Activated naive CD8-positive, alpha-beta T cell treated with anti-CD3 and anti-CD28 coated beads, Interleukin-2, amount 10 ng/mL, durations not matched to agents 7 days and 5 days (primary cell): Measurements from ENCODE around the gene NCF4. TPM values are rescaled to one million over a fixed set of nuclear protein-coding genes. Genes with fewer than 3 reads are reported as not detected.

Source experiments
- ATAC-seq: fragments of 150-1000 bp; cut with Tn5 transposase; one replicate; pipeline ENCODE4 v1.10.0; 2021; ENCODE audit warnings: low read depth, moderate library complexity
- POLR2A ChIA-PET: fragments of 350-600 bp; sonication (Branson Sonifier 250); formaldehyde crosslinking; loops from one replicate; lab custom pipeline; 2021; ENCODE audit warnings: antibody characterized with exemption; lab: Charles Lee
- DNase-seq: peaks from one replicate; pipeline ENCODE4 v3.0.0; 2021
- H3K27ac Mint-ChIP-seq: one replicate; pipeline ENCODE4 v1.8.0; 2022; ENCODE audit warnings: mild to moderate bottlenecking, mixed read lengths
- H3K27me3 Mint-ChIP-seq: one replicate; pipeline ENCODE4 v1.8.0; 2022; ENCODE audit warnings: mild to moderate bottlenecking, moderate library complexity, mixed read lengths
- H3K36me3 Mint-ChIP-seq: one replicate; pipeline ENCODE4 v1.8.0; 2021; ENCODE audit warnings: mild to moderate bottlenecking, mixed read lengths
- H3K4me1 Mint-ChIP-seq: one replicate; pipeline ENCODE4 v1.8.0; 2021; ENCODE audit warnings: mixed read lengths
- H3K4me3 Mint-ChIP-seq: one replicate; pipeline ENCODE4 v1.8.0; 2022; ENCODE audit warnings: mild to moderate bottlenecking, moderate library complexity, mixed read lengths
- H3K9me3 Mint-ChIP-seq: one replicate; pipeline ENCODE4 v1.8.0; 2021; ENCODE audit warnings: mixed read lengths
- total RNA-seq, 2 experiments: library from RNA; stranded (reverse); gene quantifications; one replicate each; pipeline ENCODE4 v1.2.3, GENCODE V29; 2021

The NCF4 gene
- total RNA-seq, 2 experiments from 2014 or later = 31.0 to 35.3 TPM

GRCh38 chr22:36912694-36913426 is 52.1 kb downstream of the NCF4 start:
- Mint-ChIP-seq H3K27ac (no peak overlapping the region), H3K4me3 (no peak overlapping the region)

GRCh38 chr22:36913427-36914389 is 52.9 kb downstream of the NCF4 start, which contains the start of gene CSF2RB:
TSS of gene CSF2RB (plus strand) at chr22:36913628. CDS start at chr22:36922208, 8,580 bp downstream.
- POLR2A ChIA-PET = interaction anchor here (1.1 to 1.7 kb wide), 2 partner anchors 12 to 222 kb away, joined by 3 to 4 read pairs; no protein-coding TSS in a partner anchor
- Mint-ChIP-seq H3K27ac (peak within 1 kb of the TSS; percentile 42), H3K27me3 (peaks cover 60% of the 10 kb centered on the region), H3K9me3 (no peaks in the 10 kb centered on the region), H3K4me1 (peaks cover 11% of the 10 kb centered on the region), H3K4me3 (peak within 1 kb of the TSS; percentile 55), H3K36me3 (no peaks in the 10 kb centered on the region)
- no peak for ATAC-seq
- DNase-seq = no peak

More at GRCh38 chr22:36912694-36913426, 52.1 kb downstream of the NCF4 start:
- H3K27me3 Mint-ChIP-seq = peaks cover 56% of the 10 kb centered on the region
- DNase-seq = no peak
- H3K36me3 Mint-ChIP-seq = no peaks in the 10 kb centered on the region
- no peaks in the 10 kb centered on the region for H3K9me3 Mint-ChIP-seq
- ATAC-seq = no peak
- H3K4me1 Mint-ChIP-seq = peaks cover 11% of the 10 kb centered on the region
- POLR2A ChIA-PET = no interaction called here

GRCh38 chr22:36914390-36914752 is 53.6 kb downstream of the NCF4 start:
- Mint-ChIP-seq H3K27me3 (peaks cover 59% of the 10 kb centered on the region), H3K4me1 (peaks cover 11% of the 10 kb centered on the region), H3K9me3 (no peaks in the 10 kb centered on the region), H3K36me3 (no peaks in the 10 kb centered on the region), H3K4me3 (no peak overlapping the region), H3K27ac (no peak overlapping the region)
- POLR2A ChIA-PET = interaction anchor here (1.1 to 1.7 kb wide), 2 partner anchors 13 to 222 kb away, joined by 3 to 4 read pairs; no protein-coding TSS in a partner anchor
- DNase-seq (no peak), ATAC-seq (no peak)

DNA sequence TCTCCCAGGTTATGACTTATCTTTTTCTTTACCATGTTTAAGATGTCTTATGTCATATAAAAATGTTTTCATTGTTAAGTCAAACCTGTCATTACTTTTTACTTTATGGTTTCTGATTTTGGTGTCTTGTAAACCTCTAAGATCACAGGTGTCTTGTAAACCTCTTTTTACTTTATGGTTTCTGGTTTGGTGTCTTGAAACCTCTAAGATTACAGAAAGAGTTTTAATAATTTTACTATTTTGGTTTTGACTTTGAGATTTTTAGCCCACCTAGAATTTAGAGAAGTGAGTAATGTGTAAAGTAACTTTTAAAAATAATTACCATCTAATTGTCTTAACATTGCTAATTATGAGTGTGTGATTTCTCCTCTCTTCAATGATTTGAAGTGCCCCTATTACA is 55.2 kb downstream of the NCF4 start:
- peaks cover 1% of the 10 kb centered on the region for H3K36me3 Mint-ChIP-seq
- H3K27ac Mint-ChIP-seq = no peak overlapping the region
- H3K9me3 Mint-ChIP-seq = no peaks in the 10 kb centered on the region
- H3K4me1 Mint-ChIP-seq = peaks cover 13% of the 10 kb centered on the region
- no peak overlapping the region for H3K4me3 Mint-ChIP-seq
- DNase-seq (no peak), ATAC-seq (no peak)
- H3K27me3 Mint-ChIP-seq = peaks cover 55% of the 10 kb centered on the region
- POLR2A ChIA-PET = no interaction called here

DNA sequence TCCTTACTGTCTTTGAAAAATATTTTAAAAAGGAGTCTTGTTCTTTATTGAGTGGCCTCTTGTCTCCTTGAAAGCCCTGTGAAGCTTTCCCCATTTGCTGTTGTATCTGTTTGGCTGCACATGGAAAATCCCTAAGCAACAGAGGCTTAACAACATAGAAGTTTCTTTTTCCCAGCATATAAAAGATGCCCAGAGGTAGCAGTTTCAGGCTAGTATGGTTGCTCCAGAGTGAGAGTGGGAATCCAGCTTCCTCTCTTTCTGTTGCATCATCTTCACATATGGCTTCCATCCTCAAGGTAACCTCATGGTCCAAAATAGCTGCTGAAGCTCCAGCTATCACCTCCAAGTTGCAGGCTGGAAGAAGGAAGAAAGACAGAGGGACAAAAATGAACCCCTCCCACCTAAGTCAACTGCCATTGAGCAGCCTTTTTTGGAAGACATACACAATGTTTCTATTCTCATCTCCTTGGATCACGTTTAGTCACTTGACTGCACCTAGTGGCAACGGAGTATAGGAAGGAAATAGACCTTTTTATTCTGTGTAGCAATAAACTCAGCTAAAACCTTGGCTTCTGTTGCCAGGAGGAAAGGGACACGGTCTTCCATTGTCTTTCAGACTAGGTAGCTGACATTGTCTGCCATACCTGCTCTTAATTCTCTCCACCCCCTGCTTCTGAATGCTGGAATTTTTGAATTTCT is 57.9 kb downstream of the NCF4 start:
- ATAC-seq (no peak), DNase-seq (no peak)
- H3K4me3 Mint-ChIP-seq = no peak overlapping the region
- H3K27ac Mint-ChIP-seq = no peak overlapping the region
- H3K4me1 Mint-ChIP-seq = peaks cover 10% of the 10 kb centered on the region
- H3K36me3 Mint-ChIP-seq = peaks cover 1% of the 10 kb centered on the region
- H3K9me3 Mint-ChIP-seq = no peaks in the 10 kb centered on the region
- H3K27me3 Mint-ChIP-seq = peaks cover 48% of the 10 kb centered on the region
- POLR2A ChIA-PET = no interaction called here

GRCh38 chr22:36921309-36922104 is 60.7 kb downstream of the NCF4 start:
- Mint-ChIP-seq H3K27me3 (peaks cover 34% of the 10 kb centered on the region), H3K36me3 (peaks cover 1% of the 10 kb centered on the region), H3K4me1 (peaks cover 12% of the 10 kb centered on the region), H3K27ac (no peak overlapping the region), H3K4me3 (no peak overlapping the region), H3K9me3 (no peaks in the 10 kb centered on the region)
- POLR2A ChIA-PET = no interaction called here
- no peak for DNase-seq
- no peak for ATAC-seq

- peaks cover 14% of the 10 kb centered on the region for H3K4me1 Mint-ChIP-seq
- peaks cover 1% of the 10 kb centered on the region for H3K36me3 Mint-ChIP-seq
- ATAC-seq = no peak
- H3K4me3 Mint-ChIP-seq = no peak overlapping the region
- no peak overlapping the region for H3K27ac Mint-ChIP-seq
- peaks cover 31% of the 10 kb centered on the region for H3K27me3 Mint-ChIP-seq
- no peak for DNase-seq
- POLR2A ChIA-PET = no interaction called here
- no peaks in the 10 kb centered on the region for H3K9me3 Mint-ChIP-seq
These were observed 61.4 kb downstream of the NCF4 start for GRCh38 chr22:36922105-36922608.

GRCh38 chr22:36922711-36923110 is 61.9 kb downstream of the NCF4 start:
- peaks cover 25% of the 10 kb centered on the region for H3K27me3 Mint-ChIP-seq
- H3K9me3 Mint-ChIP-seq = no peaks in the 10 kb centered on the region
- H3K4me3 Mint-ChIP-seq = no peak overlapping the region
- peaks cover 1% of the 10 kb centered on the region for H3K36me3 Mint-ChIP-seq
- POLR2A ChIA-PET = no interaction called here
- DNase-seq = no peak
- no peak for ATAC-seq
- peaks cover 14% of the 10 kb centered on the region for H3K4me1 Mint-ChIP-seq
- no peak overlapping the region for H3K27ac Mint-ChIP-seq

DNA sequence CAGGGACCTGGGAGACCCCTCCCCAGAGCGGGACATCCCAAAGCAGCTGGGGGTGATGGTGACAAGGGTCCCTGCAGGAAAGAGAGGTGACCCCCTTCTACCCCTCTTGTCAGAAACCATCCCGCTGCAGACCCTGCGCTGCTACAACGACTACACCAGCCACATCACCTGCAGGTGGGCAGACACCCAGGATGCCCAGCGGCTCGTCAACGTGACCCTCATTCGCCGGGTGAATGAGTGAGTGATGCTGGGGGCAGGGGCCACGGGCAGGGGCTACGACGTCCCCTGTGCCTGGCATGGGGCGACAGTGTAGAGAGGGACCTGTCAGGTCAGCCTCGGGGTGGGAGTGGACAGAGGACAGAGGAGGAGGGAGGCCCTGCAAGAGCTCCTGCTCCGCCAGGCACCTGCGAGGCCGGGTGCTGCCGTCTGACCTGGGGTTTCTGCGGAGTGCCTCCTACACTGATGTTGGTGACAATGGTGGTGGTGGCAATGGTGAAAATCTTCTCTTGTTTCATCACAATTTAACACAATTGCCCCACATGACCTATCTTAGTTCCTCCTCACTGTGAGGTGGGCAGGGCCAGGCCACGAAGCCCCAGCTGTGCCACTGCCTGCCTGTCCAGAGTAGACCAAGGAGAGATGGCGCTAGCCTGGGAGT is 62.5 kb downstream of the NCF4 start:
- no peak overlapping the region for H3K27ac Mint-ChIP-seq
- H3K9me3 Mint-ChIP-seq = no peaks in the 10 kb centered on the region
- DNase-seq (no peak), ATAC-seq (no peak)
- POLR2A ChIA-PET = no interaction called here
- no peak overlapping the region for H3K4me3 Mint-ChIP-seq
- H3K36me3 Mint-ChIP-seq = peaks cover 1% of the 10 kb centered on the region
- H3K4me1 Mint-ChIP-seq = peaks cover 14% of the 10 kb centered on the region
- peaks cover 21% of the 10 kb centered on the region for H3K27me3 Mint-ChIP-seq

GRCh38 chr22:36924151-36924698 is 63.4 kb downstream of the NCF4 start:
- POLR2A ChIA-PET = no interaction called here
- no peak for ATAC-seq
- Mint-ChIP-seq H3K4me1 (peaks cover 14% of the 10 kb centered on the region), H3K36me3 (peaks cover 1% of the 10 kb centered on the region), H3K27ac (no peak overlapping the region), H3K4me3 (no peak overlapping the region), H3K9me3 (no peaks in the 10 kb centered on the region), H3K27me3 (peaks cover 15% of the 10 kb centered on the region)
- no peak for DNase-seq

- ATAC-seq (no peak), DNase-seq (no peak)
- no peak overlapping the region for H3K27ac Mint-ChIP-seq
- POLR2A ChIA-PET = no interaction called here
- peaks cover 1% of the 10 kb centered on the region for H3K36me3 Mint-ChIP-seq
- peaks cover 14% of the 10 kb centered on the region for H3K4me1 Mint-ChIP-seq
- peaks cover 4% of the 10 kb centered on the region for H3K27me3 Mint-ChIP-seq
- no peak overlapping the region for H3K4me3 Mint-ChIP-seq
- no peaks in the 10 kb centered on the region for H3K9me3 Mint-ChIP-seq
These were observed 64.8 kb downstream of the NCF4 start for GRCh38 chr22:36925388-36926290.
